ENCODE results near the gene EZR.

GRCh38 chr6:158816329-158816728, 2.8 kb downstream of the EZR start:
- no peak for TF ChIP-seq POLR2A (IDR thresholded peaks at IDR 0.05)
- TF ChIP-seq POLR2AphosphoS5 (IDR thresholded peaks at IDR 0.05), result no peak
